Peyer's patch (tissue), 4 donors: ENCODE data around the gene DBNDD1.
"Not testable (repeated sequence)": the region's sequence is repeated elsewhere in the genome, so short reads cannot be mapped to it uniquely, and the experiment has no call there.

Experiments used
- CTCF ChIP-seq, 6 experiments: fragments of 450-650 bp in 4 of 6; fragments of 200-600 bp in 2 of 6; sonication (generic) in 1 of 6; IDR thresholded peaks; one replicate each; pipeline ENCODE4 v1.5.1; 2017 to 2019; ENCODE audit warnings: antibody characterized with exemption in 6 of 6, mild to moderate bottlenecking in 3 of 6, moderate library complexity in 1 of 6
- POLR2A ChIP-seq, 2 donors: fragments of 450-650 bp; IDR thresholded peaks; one replicate each; pipeline ENCODE4 v1.5.1; 2017; ENCODE audit warnings: antibody characterized with exemption in 2 of 2, mild to moderate bottlenecking in 2 of 2, moderate library complexity in 2 of 2

- TF ChIP-seq CTCF, POLR2A (IDR thresholded peaks at IDR 0.05): not testable (repeated sequence)
Measured at GRCh38 chr16:89968074-89968473, 51.2 kb downstream of the DBNDD1 start.
